Transverse colon (tissue), 4 donors: ENCODE measurements around the gene GRB14.

Experiments used
- CTCF ChIP-seq, 5 experiments: fragments of 200-600 bp in 3 of 5; fragments of 450-650 bp in 2 of 5; sonication (generic) in 3 of 5; IDR thresholded peaks; 1 replicate in 2 of 5; 2 replicates in 3 of 5; pipeline ENCODE4 v1.5.1; 2016 to 2017; ENCODE audit warnings: antibody characterized with exemption in 5 of 5, inconsistent platforms in 3 of 5, mild to moderate bottlenecking in 2 of 5, moderate library complexity in 1 of 5
- EP300 ChIP-seq: sonication (generic); formaldehyde crosslinking; IDR thresholded peaks from one replicate; pipeline ENCODE4 v1.6.1; 2017; ENCODE audit warnings: antibody characterized with exemption, low read depth
- POLR2A ChIP-seq: fragments of 450-650 bp; IDR thresholded peaks from one replicate; pipeline ENCODE4 v1.6.1; 2016; ENCODE audit warnings: antibody characterized with exemption, mild to moderate bottlenecking, moderate library complexity
- POLR2AphosphoS5 ChIP-seq, 3 donors: sonication (generic); formaldehyde crosslinking; IDR thresholded peaks; one replicate each; pipeline ENCODE4 v1.6.1; 2016; ENCODE audit warnings: antibody characterized with exemption in 3 of 3

GRCh38 chr2:164569378-164569777 is 51.9 kb downstream of the GRB14 start:
- TF ChIP-seq POLR2AphosphoS5 (IDR thresholded peaks at IDR 0.05) = no peak
- TF ChIP-seq CTCF (IDR thresholded peaks at IDR 0.05) = no peak
- TF ChIP-seq EP300 = no peak
- TF ChIP-seq POLR2A = no peak
